ENCODE data around the gene ARHGAP6.

The ARHGAP6 gene

DNA sequence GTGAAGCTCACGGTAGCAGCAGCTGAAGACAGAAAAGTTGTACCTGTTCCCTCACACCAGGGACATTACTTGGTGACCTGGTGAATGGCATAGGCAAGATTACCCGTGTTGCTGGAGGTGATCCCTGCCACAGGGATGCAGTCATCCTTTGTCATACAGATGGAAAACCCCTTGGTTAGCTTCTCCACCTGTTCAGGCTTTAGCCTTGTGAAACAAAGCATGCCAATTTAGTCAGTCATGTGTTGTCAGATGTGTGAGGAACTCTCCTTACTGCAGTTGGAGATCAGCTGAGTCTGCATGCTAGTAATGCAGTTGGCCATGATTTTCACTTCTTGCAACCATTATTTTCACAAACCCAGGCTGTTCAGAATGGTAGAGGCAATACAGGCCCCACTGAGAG is 331.6 kb downstream of the ARHGAP6 start:
- no peak overlapping the region for H3K9ac ChIP-seq
- no peaks in the 10 kb centered on the region for H3K27me3 ChIP-seq (ENCODE audit: insufficient read depth, low read depth)
- no peak overlapping the region for H3K4me3 ChIP-seq (IDR thresholded peaks at IDR 0.05; ENCODE audit: insufficient read depth, low read depth, low read length)
- no peak overlapping the region for H2AFZ ChIP-seq (ENCODE audit: low read depth)
- H4K20me1 ChIP-seq (ENCODE audit: insufficient read depth), result no peaks in the 10 kb centered on the region
- H3K4me2 ChIP-seq, result no peak overlapping the region
- peaks cover 42% of the 10 kb centered on the region for H3K4me1 ChIP-seq (ENCODE audit: low read depth, poor library complexity, severe bottlenecking)
- TF ChIP-seq, protein P1, sequence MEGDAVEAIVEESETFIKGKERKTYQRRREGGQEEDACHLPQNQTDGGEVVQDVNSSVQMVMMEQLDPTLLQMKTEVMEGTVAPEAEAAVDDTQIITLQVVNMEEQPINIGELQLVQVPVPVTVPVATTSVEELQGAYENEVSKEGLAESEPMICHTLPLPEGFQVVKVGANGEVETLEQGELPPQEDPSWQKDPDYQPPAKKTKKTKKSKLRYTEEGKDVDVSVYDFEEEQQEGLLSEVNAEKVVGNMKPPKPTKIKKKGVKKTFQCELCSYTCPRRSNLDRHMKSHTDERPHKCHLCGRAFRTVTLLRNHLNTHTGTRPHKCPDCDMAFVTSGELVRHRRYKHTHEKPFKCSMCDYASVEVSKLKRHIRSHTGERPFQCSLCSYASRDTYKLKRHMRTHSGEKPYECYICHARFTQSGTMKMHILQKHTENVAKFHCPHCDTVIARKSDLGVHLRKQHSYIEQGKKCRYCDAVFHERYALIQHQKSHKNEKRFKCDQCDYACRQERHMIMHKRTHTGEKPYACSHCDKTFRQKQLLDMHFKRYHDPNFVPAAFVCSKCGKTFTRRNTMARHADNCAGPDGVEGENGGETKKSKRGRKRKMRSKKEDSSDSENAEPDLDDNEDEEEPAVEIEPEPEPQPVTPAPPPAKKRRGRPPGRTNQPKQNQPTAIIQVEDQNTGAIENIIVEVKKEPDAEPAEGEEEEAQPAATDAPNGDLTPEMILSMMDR (conservative IDR thresholded peaks at IDR 0.05; ENCODE audit: low read depth, low read length), result no peak
- H3K79me2 ChIP-seq (ENCODE audit: insufficient read depth, low read depth), result no peaks in the 10 kb centered on the region
- H3K36me3 ChIP-seq (ENCODE audit: insufficient read depth), result no peaks in the 10 kb centered on the region
- no peak overlapping the region for H3K27ac ChIP-seq

DNA sequence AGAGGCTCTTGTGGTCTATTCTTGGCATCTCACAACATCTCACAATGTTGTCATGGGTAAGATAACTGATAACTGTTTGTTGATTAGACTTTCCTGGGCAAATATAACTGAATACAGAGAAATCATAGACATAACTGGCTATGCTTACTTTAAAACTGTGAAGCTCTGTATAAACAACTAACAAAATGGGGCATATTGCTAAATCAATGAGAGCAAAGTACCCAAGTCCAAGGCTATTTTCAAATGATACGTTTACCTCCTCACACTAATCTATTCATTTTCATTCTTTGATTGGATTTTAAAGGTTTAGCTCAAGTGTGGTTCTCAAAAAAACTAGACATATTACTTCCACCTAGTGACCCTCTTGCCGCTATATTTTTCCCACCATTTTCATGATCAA is 333.9 kb downstream of the ARHGAP6 start:
- H4K20me1 ChIP-seq (ENCODE audit: insufficient read depth), result no peaks in the 10 kb centered on the region
- no peak overlapping the region for H2AFZ ChIP-seq (ENCODE audit: low read depth)
- H3K27ac ChIP-seq, result no peak overlapping the region
- H3K4me3 ChIP-seq (IDR thresholded peaks at IDR 0.05; ENCODE audit: insufficient read depth, low read depth, low read length), result no peak overlapping the region
- H3K9ac ChIP-seq, result no peak overlapping the region
- H3K4me2 ChIP-seq, result no peak overlapping the region
- no peaks in the 10 kb centered on the region for H3K36me3 ChIP-seq (ENCODE audit: insufficient read depth)
- H3K27me3 ChIP-seq (ENCODE audit: insufficient read depth, low read depth), result no peaks in the 10 kb centered on the region
- H3K79me2 ChIP-seq (ENCODE audit: insufficient read depth, low read depth), result no peaks in the 10 kb centered on the region
- peaks cover 28% of the 10 kb centered on the region for H3K4me1 ChIP-seq (ENCODE audit: low read depth, poor library complexity, severe bottlenecking)
- TF ChIP-seq, protein P1 (conservative IDR thresholded peaks at IDR 0.05; ENCODE audit: low read depth, low read length), result no peak

DNA sequence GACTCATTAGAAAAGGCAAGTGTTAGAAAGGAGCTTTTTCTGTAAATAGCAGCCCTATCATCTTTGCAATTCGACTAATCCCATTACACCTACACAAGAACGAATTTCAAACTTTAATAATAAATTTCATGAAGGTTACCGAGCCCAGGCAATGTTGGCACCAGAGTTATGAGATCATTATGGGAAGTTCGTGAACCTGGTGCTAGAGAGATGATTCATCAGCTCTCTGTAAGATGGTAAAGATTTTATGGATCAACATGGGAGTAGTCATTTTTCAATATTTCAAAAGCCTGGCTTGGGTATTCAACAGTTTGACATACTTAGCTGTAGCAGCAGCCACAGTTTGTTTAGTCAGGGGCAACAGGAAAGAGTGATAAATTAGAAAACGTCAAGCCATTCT is 336.7 kb downstream of the ARHGAP6 start:
- H3K9ac ChIP-seq, result no peak overlapping the region
- TF ChIP-seq, protein P1 (conservative IDR thresholded peaks at IDR 0.05; ENCODE audit: low read depth, low read length), result no peak
- no peak overlapping the region for H2AFZ ChIP-seq (ENCODE audit: low read depth)
- no peak overlapping the region for H3K27ac ChIP-seq
- no peak overlapping the region for H3K4me3 ChIP-seq (IDR thresholded peaks at IDR 0.05; ENCODE audit: insufficient read depth, low read depth, low read length)
- H3K79me2 ChIP-seq (ENCODE audit: insufficient read depth, low read depth), result no peaks in the 10 kb centered on the region
- H3K27me3 ChIP-seq (ENCODE audit: insufficient read depth, low read depth), result no peaks in the 10 kb centered on the region
- H4K20me1 ChIP-seq (ENCODE audit: insufficient read depth), result no peaks in the 10 kb centered on the region
- H3K4me1 ChIP-seq (ENCODE audit: low read depth, poor library complexity, severe bottlenecking), result peaks cover 2% of the 10 kb centered on the region
- no peaks in the 10 kb centered on the region for H3K36me3 ChIP-seq (ENCODE audit: insufficient read depth)
- no peak overlapping the region for H3K4me2 ChIP-seq

GRCh38 chrX:11328134-11328533 is 337.6 kb downstream of the ARHGAP6 start:
- H2AFZ ChIP-seq (ENCODE audit: low read depth), result no peak overlapping the region
- no peak overlapping the region for H3K9ac ChIP-seq
- H3K27me3 ChIP-seq (ENCODE audit: insufficient read depth, low read depth), result no peaks in the 10 kb centered on the region
- no peaks in the 10 kb centered on the region for H3K79me2 ChIP-seq (ENCODE audit: insufficient read depth, low read depth)
- H4K20me1 ChIP-seq (ENCODE audit: insufficient read depth), result no peaks in the 10 kb centered on the region
- no peak overlapping the region for H3K4me2 ChIP-seq
- no peaks in the 10 kb centered on the region for H3K36me3 ChIP-seq (ENCODE audit: insufficient read depth)
- no peak overlapping the region for H3K4me3 ChIP-seq (IDR thresholded peaks at IDR 0.05; ENCODE audit: insufficient read depth, low read depth, low read length)
- H3K27ac ChIP-seq, result no peak overlapping the region
- TF ChIP-seq, protein P1 (conservative IDR thresholded peaks at IDR 0.05; ENCODE audit: low read depth, low read length), result no peak
- no peaks in the 10 kb centered on the region for H3K4me1 ChIP-seq (ENCODE audit: low read depth, poor library complexity, severe bottlenecking)
